Measurements from ENCODE around the gene OCA2. TPM values are rescaled to one million over a fixed set of nuclear protein-coding genes. Genes with fewer than 3 reads are reported as not detected.

OCA2 gene
- total and polyA plus RNA-seq, 2 of the 8 experiments (the other 6 are each of a cell fraction or from before 2014, with no cell fraction given): 0.20 TPM

DNA sequence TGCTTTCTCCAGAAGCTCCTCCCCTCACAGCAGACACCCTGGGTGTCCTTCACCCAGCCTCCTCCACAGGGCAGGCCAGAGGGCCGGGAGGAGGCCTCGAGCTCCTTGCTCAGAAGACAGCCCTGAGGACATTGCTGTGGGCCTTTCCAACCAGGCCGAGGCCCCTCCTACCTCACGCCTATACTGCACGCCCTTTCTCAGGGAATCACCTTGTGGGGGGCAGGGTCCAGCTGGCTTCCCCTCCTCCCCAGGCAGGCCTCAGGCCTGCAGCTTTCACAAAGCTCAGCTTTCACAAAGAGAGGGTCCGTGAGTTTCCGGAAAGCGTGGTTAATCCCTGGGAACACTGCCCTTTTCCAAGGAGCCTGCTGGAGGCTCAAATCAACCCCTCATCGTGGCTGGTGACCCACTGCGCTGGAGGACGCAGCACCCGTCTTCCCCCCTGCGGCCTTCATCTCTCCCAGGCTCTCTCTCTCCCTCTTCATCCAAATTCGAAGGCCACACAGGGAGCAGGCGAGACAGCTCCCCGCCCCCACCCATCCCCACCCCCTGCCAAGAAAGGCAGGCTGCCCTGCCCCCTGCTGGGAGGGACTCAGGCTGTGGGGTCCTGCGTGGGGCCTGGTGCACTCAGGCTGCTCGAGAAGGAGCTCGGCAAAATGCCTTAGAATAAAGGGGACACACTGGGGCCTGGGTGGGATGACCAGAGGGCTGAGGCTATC lies 79.4 kb downstream of the OCA2 start:
- Histone ChIP-seq H4K91ac (replicated peaks; ENCODE audit: insufficient read length, low read length) (no peak overlapping the region), H2BK120ac (replicated peaks; ENCODE audit: low read depth, low read length) (no peak overlapping the region), H2BK15ac (ENCODE audit: low read length) (no peak overlapping the region), H3K9me3 (ENCODE audit: insufficient read depth in 2 of 2, low read depth in 1 of 2, low read length in 1 of 2) (no peaks in the 10 kb centered on the region), H3K4me1 (replicated peaks in 1 of 4; ENCODE audit: control insufficient read depth in 3 of 4, insufficient read depth in 4 of 4, low read length in 3 of 4) (peaks cover 0 to 15% (median 7%) of the 10 kb centered on the region in 4 experiments; a peak in 6 of 7 replicates), H4K20me1 (replicated peaks in 1 of 2; ENCODE audit: control insufficient read depth in 1 of 2, insufficient read depth in 2 of 2, low read length in 2 of 2) (no peaks in the 10 kb centered on the region), H2BK12ac (ENCODE audit: low read depth, low read length) (peak overlapping the region; percentile 29; the same call in 1 of the 2 replicates), H2BK5ac (ENCODE audit: low read depth, low read length) (peak overlapping the region; percentile 9; the same call in 1 of the 2 replicates), H3K27me3 (replicated peaks in 1 of 4; ENCODE audit: control insufficient read depth in 3 of 4, extremely low read depth in 1 of 4, insufficient read depth in 3 of 4, low read length in 3 of 4) (no peaks in the 10 kb centered on the region; a peak in 1 of 7 replicates), H3K79me1 (ENCODE audit: low read depth, low read length) (no peaks in the 10 kb centered on the region), H3K23me2 (ENCODE audit: low read depth, low read length) (no peaks in the 10 kb centered on the region), H3K23ac (ENCODE audit: insufficient read length) (no peak overlapping the region), H3K4ac (replicated peaks; ENCODE audit: insufficient read length, low read depth, low read length) (no peak overlapping the region), H3K27ac (ENCODE audit: low read depth, low read length) (no peak overlapping the region), H4K8ac (ENCODE audit: extremely low read depth, insufficient read depth, low read length) (no peak overlapping the region; the same call in 1 of the 2 replicates), H2BK20ac (ENCODE audit: low read length) (peak overlapping the region; percentile 73; the same call in 1 of the 2 replicates), H4K5ac (ENCODE audit: insufficient read length, low read depth, low read length) (no peak overlapping the region), H3K79me2 (ENCODE audit: control insufficient read depth in 1 of 2, insufficient read depth in 2 of 2, low read length in 2 of 2) (no peaks in the 10 kb centered on the region), H2AFZ (ENCODE audit: low read length) (peak overlapping the region; percentile 48), H3K4me2 (ENCODE audit: insufficient read depth in 1 of 2, low read depth in 2 of 2, low read length in 2 of 2) (no peak overlapping the region; a peak in 1 of 4 replicates), H3K14ac (ENCODE audit: insufficient read length) (no peak overlapping the region), H3K9ac (replicated peaks in 1 of 4; ENCODE audit: extremely low read depth in 1 of 4, low read depth in 3 of 4, low read length in 3 of 4) (no peak overlapping the region), H3K4me3 (ENCODE audit: extremely low read depth in 1 of 4, insufficient read depth in 2 of 4, low read depth in 3 of 4, low read length in 4 of 4) (no peak overlapping the region), H3K36me3 (ENCODE audit: control insufficient read depth in 2 of 4, insufficient read depth in 4 of 4, low read length in 3 of 4) (no peaks in the 10 kb centered on the region), H3K18ac (ENCODE audit: extremely low read depth, low read length) (peak overlapping the region; percentile 44; the same call in 1 of the 2 replicates), H3K56ac (replicated peaks; ENCODE audit: insufficient read length, low read depth, low read length) (no peak overlapping the region), H2AK5ac (ENCODE audit: low read depth, low read length) (no peak overlapping the region)
- CTCF ChIA-PET (ENCODE audit: partially characterized antibody): interaction anchor here (1.3 to 6.0 kb wide), 5 partner anchors 13 to 339 kb away, joined by 3 to 53 read pairs (median 6); no protein-coding TSS in a partner anchor
- no peak for DNase-seq (ENCODE audit: low read depth in 1 of 2, low spot score in 2 of 2)
- FAIRE-seq: no peak
- WGBS, 2 experiments (ENCODE audit: extremely low coverage in 1 of 2, insufficient coverage in 1 of 2, insufficient read length in 1 of 2, insufficient replicate concordance in 2 of 2, low coverage in 1 of 2, low lambda C conversion rate in 2 of 2, missing lambda C conversion rate in 1 of 2): 81% methylated on average over 12 of the region's 19 CpGs; no CpG with 5 or more reads in 1 of the 2 experiments
- TF ChIP-seq EZH2 (IDR thresholded peaks at IDR 0.05; ENCODE audit: low read depth, low read length, severe bottlenecking): no peak
- TF ChIP-seq, protein P1, sequence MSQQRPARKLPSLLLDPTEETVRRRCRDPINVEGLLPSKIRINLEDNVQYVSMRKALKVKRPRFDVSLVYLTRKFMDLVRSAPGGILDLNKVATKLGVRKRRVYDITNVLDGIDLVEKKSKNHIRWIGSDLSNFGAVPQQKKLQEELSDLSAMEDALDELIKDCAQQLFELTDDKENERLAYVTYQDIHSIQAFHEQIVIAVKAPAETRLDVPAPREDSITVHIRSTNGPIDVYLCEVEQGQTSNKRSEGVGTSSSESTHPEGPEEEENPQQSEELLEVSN (IDR thresholded peaks at IDR 0.05): 0 out of 2 replicates have a peak, but pooled peaks have one; percentile 11
- no peak for TF ChIP-seq BCL11A (IDR thresholded peaks at IDR 0.05; ENCODE audit: low read depth in 2 of 2, low read length in 2 of 2)
- POLR2A ChIA-PET (ENCODE audit: partially characterized antibody): interaction anchor here (0.6 kb wide), 1 partner anchor 85 kb away, joined by 3 read pairs; no protein-coding TSS in a partner anchor

All from H1 (cell line).